SKM-1 treated with dmso at 0.1 percent for 144 hours (cell line): ENCODE measurements around the gene DEGS2.

Experiments used
- DNase-seq: peaks from one replicate; lab custom pipeline; 2025; ENCODE audit not compliant: unreplicated experiment; lab: John Stamatoyannopoulos, UW

The DEGS2 gene

GRCh38 chr14:100096656-100097055 is 62.8 kb downstream of the DEGS2 start:
- no peak for DNase-seq
